ENCODE results near the gene RNU4-1.

- TF ChIP-seq POLR2A (IDR thresholded peaks at IDR 0.05) (no peak), CTCF (IDR thresholded peaks at IDR 0.05) (peak in 1 of 6 experiments; percentile 3)
These were observed 21.2 kb upstream of the RNU4-1 start for GRCh38 chr12:120314220-120314619.

All from Peyer's patch (tissue), 4 donors.